HG02885 (cell line): Measurements from ENCODE around the gene CNTNAP5.
"Not testable (repeated sequence)": the region's sequence is repeated elsewhere in the genome, so short reads cannot be mapped to it uniquely, and the experiment has no call there.

Experiments used
- ATAC-seq: cut with Tn5 transposase; IDR thresholded peaks from one replicate; pipeline ENCODE4 v1.9.1; 2021; ENCODE audit warnings: mild to moderate bottlenecking; ENCODE audit not compliant: unreplicated experiment, poor library complexity

The CNTNAP5 gene

DNA sequence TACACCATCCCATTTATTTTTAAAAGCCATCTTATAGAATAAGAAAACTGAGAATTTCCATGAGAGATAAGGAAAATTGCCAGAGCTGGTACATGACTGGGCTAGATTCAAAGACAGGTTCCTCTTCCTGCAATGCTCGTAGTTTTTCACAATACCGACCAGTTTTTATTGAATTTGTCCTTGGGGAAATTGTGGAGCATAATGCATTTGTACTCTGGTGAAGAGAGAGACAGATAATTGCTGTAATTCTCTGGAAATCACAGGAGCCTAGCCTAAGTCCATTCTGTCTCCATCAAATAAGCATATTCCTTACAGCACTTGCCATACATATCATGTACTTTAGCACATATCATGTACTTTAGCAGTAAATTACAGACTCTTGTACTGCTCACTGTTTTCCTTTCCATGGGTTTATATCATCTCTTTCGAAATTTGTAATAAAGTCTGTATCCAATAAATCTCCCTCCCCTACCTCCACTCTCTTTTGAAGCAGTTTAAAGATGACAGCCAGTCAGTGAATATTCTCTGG, 355.2 kb downstream of the CNTNAP5 start:
- no peak for ATAC-seq

DNA sequence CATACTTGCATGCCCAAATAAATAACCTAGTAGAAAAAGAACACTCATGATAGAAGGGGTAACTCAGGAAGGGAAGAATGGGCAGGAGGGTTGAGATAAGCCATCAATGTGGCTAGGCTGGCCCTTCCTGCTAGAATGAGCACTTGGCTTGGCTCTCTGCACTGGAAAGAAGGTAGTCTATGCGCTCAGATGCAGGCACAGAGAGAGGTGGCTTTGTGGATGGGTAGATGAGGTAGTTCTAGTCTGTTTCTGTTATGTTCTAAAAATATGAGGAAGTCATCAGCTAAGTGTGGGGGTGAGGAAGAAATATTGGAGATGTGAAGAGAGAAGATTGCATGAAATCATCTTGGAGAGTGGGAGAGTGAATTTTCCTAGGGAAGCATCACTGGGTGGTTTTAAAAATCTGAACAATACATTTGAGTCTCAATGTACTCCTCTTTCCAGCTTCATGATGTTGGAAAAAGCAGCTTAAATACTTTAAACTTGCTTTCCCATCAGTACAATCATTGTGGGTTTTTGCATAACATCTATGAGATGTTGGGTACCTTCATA, 357.1 kb downstream of the CNTNAP5 start:
- no peak for ATAC-seq

DNA sequence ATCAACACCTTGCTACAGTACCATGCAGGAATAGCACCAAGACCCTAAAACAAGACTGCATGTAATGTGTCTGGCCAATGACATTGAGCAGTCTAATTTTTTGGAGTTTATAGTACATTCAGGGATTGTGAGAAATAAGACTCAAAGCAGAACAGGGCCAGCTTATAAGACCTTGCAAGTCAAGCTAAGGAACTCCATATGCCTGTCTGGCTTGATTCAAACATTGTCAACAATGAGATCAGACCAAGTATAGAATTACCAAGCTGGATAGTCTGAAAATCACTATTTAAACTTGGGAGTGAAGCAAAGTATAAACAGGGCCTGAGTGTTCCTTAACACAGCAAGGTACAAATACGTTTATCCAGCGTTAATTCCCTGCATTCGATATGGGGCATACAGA, 370.9 kb downstream of the CNTNAP5 start:
- no peak for ATAC-seq

DNA sequence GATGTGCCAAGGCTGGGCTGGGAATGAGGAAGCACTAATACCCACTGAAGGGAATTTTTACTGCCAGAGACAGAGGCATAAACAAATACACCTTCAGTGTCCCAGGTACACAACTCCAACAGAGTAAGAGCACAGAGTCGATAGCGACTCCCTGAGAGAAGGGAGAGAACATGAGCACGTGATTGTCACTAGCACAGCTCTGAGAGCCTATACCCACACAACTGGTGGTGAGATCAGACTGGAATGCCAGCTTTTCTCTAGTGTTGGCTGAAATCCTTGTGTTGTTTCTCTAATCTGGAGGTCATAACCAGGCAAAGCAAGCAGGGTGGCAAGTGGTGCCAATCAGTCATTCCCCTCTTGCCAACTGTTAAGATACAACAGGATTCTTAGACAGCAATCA, 377.2 kb downstream of the CNTNAP5 start:
- ATAC-seq, result no peak

DNA sequence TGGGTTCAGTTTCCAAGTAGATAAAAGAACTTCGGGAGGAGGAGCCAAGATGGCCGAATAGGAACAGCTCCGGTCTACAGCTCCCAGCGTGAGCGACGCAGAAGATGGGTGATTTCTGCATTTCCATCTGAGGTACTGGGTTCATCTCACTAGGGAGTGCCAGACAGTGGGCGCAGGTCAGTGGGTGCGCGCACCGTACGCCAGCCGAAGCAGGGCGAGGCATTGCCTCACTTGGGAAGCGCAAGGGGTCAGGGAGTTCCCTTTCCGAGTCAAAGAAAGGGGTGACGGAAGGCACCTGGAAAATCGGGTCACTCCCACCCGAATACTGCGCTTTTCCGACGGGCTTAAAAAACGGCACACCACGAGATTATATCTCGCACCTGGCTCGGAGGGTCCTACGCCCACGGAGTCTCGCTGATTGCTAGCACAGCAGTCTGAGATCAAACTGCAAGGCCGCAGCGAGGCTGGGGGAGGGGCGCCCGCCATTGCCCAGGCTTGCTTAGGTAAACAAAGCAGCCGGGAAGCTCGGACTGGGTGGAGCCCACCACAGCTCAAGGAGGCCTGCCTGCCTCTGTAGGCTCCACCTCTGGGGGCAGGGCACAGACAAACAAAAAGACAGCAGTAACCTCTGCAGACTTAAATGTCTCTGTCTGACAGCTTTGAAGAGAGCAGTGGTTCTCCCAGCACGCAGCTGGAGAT, 382.9 kb downstream of the CNTNAP5 start:
- ATAC-seq, result not testable (repeated sequence)

DNA sequence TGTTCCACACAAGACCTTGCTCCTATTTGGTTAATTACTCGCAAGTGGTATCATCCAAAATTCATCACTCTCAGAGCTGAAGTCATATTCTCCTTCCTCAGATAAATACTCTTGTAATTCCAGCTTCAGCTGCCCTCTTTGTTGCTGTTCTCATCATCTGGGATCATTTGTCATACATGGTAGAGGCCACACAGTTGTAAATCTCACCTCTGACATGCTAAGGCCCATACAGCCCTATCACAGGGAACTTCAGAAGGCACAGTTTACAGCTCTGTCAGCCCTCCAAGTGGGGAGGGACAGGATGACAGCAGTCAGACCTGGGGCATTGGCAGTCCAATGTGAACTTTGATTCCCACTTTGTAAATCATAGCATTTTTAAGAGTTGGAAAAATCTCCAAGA, 399.0 kb downstream of the CNTNAP5 start:
- ATAC-seq, result no peak

DNA sequence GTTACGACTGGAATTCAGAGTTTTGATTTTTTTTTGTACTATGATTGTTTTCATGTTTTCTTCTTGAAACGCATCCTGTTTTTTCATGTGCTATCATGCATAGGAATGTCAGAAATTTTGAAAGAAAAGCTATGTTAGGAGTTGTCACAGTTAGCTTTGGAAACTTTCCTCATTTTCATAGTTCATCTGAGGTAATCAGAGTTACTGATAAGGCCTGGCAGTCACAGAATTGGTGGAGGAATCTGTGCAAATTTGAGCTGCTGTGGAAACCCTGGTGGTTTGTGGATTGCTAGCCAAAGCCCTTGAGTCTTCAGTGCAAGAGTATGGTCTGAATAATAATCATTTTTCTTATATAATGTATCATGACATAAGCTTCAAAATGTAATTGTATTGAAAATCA, 401.0 kb downstream of the CNTNAP5 start:
- no peak for ATAC-seq

DNA sequence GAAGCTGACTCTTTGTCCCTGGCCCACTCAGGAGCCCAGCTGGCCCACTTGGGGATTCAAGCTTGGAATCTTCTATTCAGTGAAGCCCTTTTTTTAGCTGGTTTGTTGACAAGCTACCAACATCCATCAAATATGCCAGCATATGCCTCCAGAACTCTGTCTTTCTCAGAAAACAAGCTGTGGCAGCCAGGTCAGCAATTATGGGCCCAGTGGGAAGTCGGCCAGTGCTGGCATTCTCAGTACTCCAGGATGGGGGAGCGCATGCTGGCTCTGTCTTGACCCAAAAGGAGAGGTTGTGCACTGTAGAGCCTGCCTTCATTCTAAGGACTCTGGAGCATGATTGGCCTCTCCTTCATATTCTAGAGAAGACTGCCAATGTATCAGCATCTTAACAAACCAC, 401.5 kb downstream of the CNTNAP5 start:
- no peak for ATAC-seq

DNA sequence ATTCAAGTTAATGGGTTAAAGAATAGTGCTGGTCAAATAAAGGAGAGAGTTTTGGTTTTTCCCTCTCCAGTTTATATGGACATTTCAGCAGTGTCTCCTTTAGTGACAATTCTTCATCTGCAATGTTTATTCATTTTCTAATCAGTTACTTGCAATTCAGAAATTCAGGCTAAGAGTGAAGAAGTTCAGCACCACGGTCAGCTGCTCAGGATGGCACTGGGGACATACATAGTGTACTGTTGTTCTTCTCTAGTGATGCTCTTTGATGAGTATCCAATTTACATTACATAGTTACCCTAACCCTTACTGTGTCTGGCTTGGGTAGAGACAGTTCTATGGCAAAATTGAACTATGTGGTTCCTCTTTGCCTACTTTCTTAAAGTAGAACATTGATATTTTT, 412.7 kb downstream of the CNTNAP5 start:
- no peak for ATAC-seq

DNA sequence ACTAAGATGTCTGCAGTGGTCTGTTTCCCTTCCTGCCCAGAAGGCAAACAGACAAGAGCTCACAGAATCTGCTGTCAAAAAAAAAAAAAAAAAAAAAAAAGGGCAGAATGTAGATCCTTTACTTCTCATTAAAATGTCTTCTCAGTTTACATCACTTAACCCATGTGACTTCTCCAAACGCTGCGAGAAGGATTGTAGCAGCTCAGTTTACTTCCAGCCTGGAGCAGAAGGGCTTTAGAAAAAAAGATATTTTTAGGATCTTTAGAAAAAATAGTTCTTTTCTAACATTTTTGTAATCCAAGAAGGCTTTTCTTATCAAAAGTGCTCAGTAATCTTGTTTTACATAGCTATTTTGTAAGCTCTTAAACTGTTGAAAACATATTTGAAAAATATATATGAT, 425.4 kb downstream of the CNTNAP5 start:
- ATAC-seq, result no peak

DNA sequence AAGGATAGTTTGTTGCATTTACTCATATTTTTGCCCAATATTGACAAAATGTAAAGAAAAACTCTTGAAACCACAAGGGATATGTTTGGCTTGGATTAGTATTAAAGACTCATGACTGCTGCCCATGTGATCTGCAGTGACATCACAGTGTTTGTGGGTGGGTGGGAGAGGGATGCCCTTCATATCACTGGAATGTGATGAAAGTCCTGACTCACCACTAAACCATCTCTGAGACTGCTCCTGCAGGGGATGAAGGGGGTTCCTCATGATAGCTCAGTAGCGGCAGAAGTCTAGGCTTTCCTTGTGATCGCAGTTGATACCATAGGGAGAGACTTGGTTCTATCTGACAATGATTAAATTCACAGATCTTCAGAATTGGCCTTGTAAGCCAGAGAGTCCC, 451.2 kb downstream of the CNTNAP5 start:
- no peak for ATAC-seq

DNA sequence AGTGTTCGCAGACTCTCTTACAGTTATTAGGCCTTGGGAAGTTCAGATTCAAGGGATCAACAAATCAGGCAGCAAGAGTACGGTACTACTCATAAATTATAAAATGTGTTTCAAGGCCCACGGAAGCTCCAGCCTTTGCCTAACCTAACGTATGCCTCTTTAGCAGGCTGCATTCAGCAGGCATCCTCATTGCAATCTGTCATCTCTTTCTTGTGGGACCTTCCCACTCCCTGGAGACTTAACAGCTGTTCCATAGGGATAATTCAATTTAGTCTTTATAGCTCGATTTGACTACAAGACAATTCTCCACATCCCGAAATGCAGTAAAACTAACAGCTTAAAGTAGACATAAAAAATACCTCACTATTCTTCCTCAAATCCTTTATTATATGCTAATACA, 453.7 kb downstream of the CNTNAP5 start:
- no peak for ATAC-seq

DNA sequence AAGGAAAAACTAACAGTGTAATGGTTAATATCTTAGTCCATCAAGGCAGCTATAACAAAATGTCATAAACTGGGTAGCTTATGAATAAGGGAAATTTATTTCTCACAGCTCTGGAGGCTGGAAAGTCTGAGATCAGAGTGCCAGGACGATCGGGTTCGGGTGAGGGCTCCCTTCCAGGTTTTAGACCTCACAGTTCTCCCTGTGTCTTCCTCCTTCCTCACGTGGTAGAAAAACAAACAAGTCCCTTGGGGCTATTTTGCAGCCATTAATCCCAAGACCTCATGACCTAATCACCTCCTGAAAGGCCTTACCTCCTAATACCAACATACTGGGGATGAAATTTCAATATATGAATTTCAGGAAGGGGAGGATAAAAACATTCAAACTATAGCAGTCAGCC, 455.9 kb downstream of the CNTNAP5 start:
- no peak for ATAC-seq

DNA sequence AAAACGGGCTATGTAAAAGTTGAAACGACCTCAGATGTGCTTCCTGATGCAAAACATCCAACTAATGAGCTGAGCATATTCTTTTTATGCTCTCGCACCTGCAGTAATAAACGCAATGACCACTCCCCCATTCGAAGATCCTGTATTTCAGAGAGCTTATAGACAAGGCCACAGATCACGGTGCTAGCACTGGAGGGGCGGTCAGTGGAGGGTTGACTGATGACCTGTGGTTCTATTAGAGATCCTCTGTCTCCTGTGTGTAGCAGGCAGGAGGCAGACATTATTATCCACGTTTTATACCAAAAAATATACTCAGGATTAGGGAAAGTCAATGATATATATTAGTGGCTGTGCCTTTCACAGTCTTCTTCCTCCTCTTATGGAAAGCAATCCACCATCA, 457.0 kb downstream of the CNTNAP5 start:
- ATAC-seq, result no peak

DNA sequence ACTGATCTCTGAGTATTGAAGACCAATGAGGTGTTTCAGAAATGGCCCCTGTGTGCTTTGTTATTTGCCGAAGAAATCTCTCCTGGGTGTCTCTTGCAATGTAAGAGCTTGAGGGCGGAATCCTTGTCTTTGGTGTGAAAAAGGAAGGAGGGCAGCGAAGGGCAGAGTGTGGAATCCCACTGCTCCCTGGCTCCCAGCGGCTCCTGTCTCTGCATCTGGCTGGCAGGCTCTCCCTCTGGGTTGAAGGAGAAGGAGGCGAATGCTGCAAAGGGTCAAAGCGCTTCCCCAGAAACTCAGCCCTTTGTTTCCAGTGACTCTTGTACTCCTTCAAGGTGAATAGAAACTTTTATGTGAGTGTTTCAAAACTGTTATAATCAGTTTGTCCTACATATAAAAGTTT, 457.5 kb downstream of the CNTNAP5 start:
- no peak for ATAC-seq

DNA sequence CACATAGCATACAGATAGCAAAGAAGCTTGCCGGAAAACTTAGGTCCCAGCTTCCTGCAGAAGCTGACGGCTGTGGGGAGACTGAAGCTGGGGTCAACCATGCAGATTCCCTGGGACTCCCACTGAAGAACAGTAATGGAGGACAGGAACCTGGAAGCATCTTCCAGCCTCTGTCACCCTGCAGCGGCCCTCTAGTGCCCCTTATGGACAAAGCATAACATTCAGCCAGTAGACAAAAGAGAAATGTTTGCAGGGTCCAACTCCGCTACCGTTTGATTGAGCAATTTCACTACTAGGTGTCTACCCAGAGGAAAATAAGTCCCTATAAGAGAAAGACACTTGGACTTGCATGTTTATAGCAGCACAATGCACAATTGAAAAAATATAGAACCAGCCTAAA, 460.6 kb downstream of the CNTNAP5 start:
- no peak for ATAC-seq

DNA sequence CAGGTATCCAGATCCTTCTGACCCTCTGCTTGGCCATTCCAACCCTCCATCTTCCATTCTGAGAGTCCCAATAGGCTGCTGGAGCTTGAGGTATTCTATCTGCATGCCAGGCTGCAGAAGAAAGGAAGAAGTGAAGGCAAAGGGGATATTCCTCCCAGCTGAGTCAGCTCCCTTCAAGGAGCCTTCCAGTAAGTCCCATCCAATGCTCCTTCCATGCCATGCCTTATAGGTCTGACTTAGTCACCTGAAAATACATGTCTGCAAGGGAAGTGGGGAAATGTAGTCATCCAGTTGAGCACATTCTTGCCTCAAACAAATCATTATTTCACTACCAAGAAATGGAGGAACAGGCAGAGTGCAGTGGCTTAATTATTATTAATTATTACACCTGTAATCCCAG, 464.6 kb downstream of the CNTNAP5 start:
- no peak for ATAC-seq

DNA sequence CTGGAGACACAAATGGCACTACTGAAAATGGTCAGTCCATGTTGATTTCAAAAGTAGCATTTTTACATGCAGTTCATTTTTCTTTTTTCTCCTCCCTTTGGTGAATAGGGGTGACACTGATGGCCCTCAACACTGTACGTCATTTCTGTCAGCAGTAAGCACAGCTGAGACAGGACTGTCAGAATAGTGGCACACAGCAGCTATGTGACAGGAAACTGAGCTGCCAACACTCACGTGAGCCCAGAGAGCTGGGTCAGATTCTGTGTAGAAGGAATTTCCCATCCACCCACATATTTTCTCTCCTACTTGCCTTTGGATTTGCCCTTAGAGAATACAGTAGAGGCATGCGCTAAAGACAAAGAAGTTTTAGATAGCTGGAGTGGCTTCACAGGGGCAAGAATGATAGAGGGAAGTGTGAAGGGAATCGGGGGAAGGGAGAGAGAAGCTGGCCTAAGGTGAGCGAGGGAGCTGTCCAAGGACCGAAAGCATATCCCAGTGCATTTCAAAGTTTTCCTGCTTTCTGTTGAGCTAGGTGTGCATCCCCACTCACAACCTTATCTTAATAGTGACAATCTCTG, 476.6 kb downstream of the CNTNAP5 start:
- no peak for ATAC-seq

DNA sequence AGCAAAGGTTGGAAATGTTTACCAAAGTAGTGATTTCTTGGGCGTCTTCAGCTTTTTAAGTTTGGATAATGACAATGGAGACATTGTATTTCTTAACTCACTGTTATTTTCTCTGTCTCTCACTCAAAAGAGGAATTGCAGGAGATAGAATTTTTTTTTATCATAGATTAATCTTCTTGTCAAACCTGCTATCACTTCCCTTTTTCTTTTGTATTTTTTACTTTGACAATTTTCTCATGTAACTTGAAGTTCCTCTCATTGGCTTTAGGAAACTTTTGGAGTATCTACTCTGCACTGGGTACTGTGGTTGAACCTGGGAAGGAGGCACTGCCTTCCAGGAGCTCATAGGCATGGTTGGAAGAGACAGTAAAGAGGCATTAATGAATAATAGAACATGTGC, 489.1 kb downstream of the CNTNAP5 start:
- ATAC-seq, result no peak

DNA sequence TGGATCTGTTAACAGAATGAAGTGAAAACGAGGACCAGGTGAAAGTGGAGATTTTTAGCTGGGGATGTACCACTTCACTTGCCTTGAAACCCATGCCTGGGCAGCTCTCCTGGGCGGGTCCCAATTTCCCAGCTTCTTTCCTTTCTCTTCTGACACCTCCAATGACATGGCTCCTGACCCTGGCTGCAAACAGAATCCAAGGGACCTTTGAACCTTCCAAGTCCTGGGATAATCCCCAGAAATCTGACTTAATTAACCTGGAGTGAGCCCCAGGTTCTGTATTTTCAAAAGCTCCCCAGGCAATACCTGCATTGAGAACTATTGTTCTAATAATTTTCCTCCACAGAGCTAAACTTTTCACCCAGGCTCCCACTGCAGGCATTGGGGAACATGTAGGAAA, 495.9 kb downstream of the CNTNAP5 start:
- ATAC-seq, result no peak

DNA sequence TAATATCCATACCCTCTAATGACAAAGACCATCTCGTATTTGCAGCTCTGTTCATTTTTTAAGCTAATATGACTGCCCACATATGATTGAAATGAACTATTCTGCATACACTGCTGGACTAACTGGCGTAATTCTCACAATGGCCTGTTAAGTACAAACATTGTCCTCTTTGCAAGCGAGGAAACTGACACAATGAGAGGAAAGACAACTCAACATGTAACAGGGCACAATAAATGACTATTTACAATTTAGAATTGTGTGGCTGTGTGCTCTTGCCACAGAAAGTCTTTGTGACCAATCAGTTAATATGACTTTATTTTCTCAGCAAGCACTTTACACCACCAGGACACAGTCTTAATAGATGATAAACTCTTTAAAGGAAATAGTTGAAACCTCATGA, 498.0 kb downstream of the CNTNAP5 start:
- no peak for ATAC-seq
